C4-2B (cell line): ENCODE measurements around the gene SAMHD1.
A peak's percentile ranks its signal among the peaks of the same experiment; 100 is the strongest.

Experiments
- H3K27ac ChIP-seq: fragments of 450-650 bp; 2 replicates; pipeline ENCODE4 v1.5.1; 2017
- CTCF ChIP-seq: fragments of 450-650 bp; conservative IDR thresholded peaks from 2 replicates; pipeline ENCODE4 v1.5.1; 2017; ENCODE audit warnings: mild to moderate bottlenecking
- ZFX ChIP-seq: fragments of 450-650 bp; IDR thresholded peaks from 2 replicates; pipeline ENCODE4 v1.6.1; 2017

Gene SAMHD1

GRCh38 chr20:36865076-36865860 lies 86.2 kb downstream of the SAMHD1 start:
- H3K27ac ChIP-seq: peak overlapping the region; percentile 89; the same call in 1 of the 2 replicates
- TF ChIP-seq CTCF: no peak
- TF ChIP-seq ZFX: no peak

DNA sequence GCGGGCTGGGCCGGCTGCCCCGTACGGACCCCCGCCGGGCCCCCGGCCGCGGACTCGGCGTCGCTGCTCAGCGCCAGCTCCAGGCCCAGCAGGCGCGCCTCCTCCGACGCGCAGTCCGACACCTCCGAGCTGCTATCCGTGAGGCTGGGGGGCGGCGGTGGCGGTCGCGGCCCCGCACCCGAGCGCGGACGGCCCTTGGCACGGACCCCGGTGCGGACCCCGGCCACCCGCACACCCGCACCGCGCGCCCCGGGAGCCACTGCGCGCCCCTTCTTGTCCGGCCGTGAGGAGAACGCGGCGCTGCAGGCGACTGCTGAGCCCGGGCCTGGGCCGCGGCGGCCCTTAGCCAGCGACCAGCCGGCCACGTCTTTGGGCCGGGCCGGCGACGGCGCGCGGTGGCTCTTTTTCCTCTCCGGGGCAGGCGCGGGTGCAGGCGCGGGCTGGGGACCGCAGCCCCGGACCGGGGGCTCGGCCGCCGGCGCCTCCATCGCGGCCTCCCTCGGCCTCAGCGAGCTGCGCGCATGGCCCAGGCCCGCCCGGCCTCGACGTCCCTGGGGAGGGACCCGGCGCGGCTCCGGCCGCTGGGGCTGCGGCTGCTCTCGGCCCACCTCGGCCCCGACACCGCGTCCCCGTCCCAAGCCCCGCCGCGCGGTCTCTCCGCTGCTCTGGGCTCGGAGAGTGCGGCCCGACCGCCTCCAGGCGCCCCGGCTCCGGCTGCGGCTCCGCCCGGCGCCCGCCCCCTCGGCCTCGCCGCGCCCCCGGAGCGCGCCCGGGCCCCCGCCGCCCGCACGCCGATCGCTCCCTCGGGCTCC lies 88.4 kb downstream of the SAMHD1 start:
- TF ChIP-seq CTCF: no peak
- TF ChIP-seq ZFX: peak; percentile 90
- peak overlapping the region; percentile 89 for H3K27ac ChIP-seq

- peak overlapping the region; percentile 89 for H3K27ac ChIP-seq
- no peak for TF ChIP-seq CTCF
- TF ChIP-seq ZFX: no peak
Observed at GRCh38 chr20:36861875-36862801, 89.4 kb downstream of the SAMHD1 start.

DNA sequence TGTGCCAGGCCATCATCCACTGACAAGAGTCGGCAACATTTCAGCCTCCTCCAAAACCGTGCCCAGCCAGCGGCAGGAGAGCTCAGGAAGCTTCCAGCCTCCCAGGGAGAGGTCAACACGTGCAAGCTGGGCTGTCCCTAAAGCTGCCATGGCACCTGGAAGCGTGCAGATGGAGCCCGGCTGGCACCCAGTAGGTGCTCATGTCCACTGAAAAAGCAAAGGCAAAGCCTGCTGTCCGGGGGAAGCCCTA lies 90.0 kb downstream of the SAMHD1 start:
- no peak for TF ChIP-seq CTCF
- TF ChIP-seq ZFX: no peak
- peak overlapping the region; percentile 89 for H3K27ac ChIP-seq

DNA sequence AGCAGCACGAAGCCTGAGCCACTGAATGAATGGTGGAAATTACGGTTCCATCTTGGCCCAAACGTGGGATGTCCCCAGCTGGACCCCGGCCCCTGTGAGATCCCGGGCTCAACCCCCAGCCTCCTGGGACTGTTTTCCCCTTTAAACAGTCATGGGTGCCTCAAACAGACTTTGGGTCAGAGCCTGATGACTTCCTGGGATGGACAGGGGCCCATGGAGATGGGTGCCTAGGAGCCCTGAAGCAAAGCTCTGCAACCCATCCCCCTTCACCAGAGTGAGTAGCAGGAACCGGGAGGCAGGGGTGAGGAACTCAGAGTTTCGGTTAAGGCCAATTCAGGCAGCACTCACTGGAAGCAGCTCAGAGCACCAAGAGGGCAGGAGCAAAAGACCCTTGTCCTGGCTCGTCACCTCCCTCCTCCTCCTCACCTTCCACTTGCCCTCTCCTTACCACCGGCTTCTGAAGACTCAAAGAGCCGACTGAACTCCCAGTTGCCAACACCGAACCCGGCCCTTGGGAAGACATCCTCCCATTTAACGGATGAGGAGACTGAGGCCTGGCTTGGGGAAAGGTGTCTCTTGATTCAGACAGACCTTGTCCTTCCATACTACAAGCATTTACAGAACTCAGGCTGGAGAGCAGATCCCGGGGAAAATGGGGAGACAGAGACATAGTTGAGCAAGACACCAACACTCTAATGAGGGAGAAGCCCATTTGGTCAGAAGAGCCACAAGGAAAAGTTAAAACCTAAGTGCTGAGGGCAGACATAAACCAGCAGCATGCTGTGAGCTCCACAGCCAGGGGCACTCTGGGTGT lies 90.5 kb downstream of the SAMHD1 start:
- peak overlapping the region; percentile 89 for H3K27ac ChIP-seq
- TF ChIP-seq CTCF (no peak), ZFX (no peak)

DNA sequence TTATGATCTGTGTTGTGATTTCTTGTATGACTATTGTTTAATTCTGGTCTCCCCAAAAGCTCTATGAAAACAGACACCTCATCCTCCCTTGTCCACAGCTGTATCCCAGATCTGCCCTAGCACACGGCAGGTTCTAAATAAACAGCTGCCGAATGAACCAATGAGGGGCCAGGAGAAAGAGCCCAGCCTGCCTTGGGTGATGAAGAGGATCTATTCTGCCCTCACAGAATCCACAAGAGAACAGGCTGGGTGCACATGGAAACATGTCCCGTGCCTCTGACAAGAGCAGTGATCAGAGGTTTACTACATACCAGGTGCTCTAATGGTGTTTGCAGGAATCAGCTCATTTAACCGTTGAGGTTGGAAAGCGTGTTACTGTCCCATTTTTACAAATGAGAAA lies 91.2 kb downstream of the SAMHD1 start:
- no peak overlapping the region for H3K27ac ChIP-seq
- TF ChIP-seq CTCF (no peak), ZFX (no peak)
